Liver (tissue), 9 donors: ENCODE measurements around the gene ZKSCAN5. TPM values are rescaled to one million over a fixed set of nuclear protein-coding genes. Genes with fewer than 3 reads are reported as not detected.

Source experiments
- DNase-seq: peaks from one replicate; pipeline ENCODE4 v3.0.0-alpha.2; 2017; ENCODE audit warnings: low spot score
- H3K27ac ChIP-seq, 2 donors: one replicate each; pipeline ENCODE4 v1.7.0; 2013; ENCODE audit warnings: inconsistent platforms in 2 of 2, low read length in 2 of 2, control low read depth in 1 of 2, low read depth in 1 of 2, mild to moderate bottlenecking in 1 of 2
- H3K27me3 ChIP-seq, 4 donors: one replicate each; pipeline versions ENCODE4 v1.6.1 to v1.7.0; 2013; ENCODE audit warnings: low read length in 3 of 4, inconsistent platforms in 1 of 4, mild to moderate bottlenecking in 1 of 4, moderate library complexity in 1 of 4; ENCODE audit not compliant: control insufficient read depth in 4 of 4, insufficient read depth in 4 of 4
- H3K36me3 ChIP-seq, 4 donors: one replicate each; pipeline versions ENCODE4 v1.6.1 to v1.7.0; 2013; ENCODE audit warnings: low read length in 3 of 4, mild to moderate bottlenecking in 3 of 4, low read depth in 1 of 4, moderate library complexity in 1 of 4; ENCODE audit not compliant: control insufficient read depth in 4 of 4, insufficient read depth in 3 of 4
- H3K4me1 ChIP-seq, 4 donors: one replicate each; pipeline versions ENCODE4 v1.6.1 to v1.7.0; 2013; ENCODE audit warnings: low read length in 3 of 4, mild to moderate bottlenecking in 3 of 4, moderate library complexity in 1 of 4; ENCODE audit not compliant: control insufficient read depth in 4 of 4, insufficient read depth in 4 of 4
- H3K4me3 ChIP-seq, 3 donors: one replicate each; pipeline versions ENCODE4 v1.6.1 to v1.7.0; 2013; ENCODE audit warnings: low read length in 3 of 3, control low read depth in 1 of 3, low read depth in 1 of 3, mild to moderate bottlenecking in 1 of 3
- H3K9ac ChIP-seq, 2 donors: one replicate each; pipeline ENCODE4 v1.7.0; 2013; ENCODE audit warnings: low read length in 2 of 2, mild to moderate bottlenecking in 2 of 2, moderate library complexity in 2 of 2, control low read depth in 1 of 2, low read depth in 1 of 2
- H3K9me3 ChIP-seq, 4 donors: one replicate each; pipeline versions ENCODE4 v1.6.1 to v1.7.0; 2013; ENCODE audit warnings: low read length in 3 of 4; ENCODE audit not compliant: control insufficient read depth in 4 of 4
- ATF3 ChIP-seq: IDR thresholded peaks from 2 replicates; pipeline ENCODE4 v1.6.1; 2016; ENCODE audit warnings: antibody characterized with exemption
- EGR1 ChIP-seq, 2 donors: IDR thresholded peaks; 2 replicates each; pipeline ENCODE4 v1.6.1; 2016 to 2018; ENCODE audit warnings: antibody characterized with exemption in 2 of 2, low read depth in 2 of 2
- FOXA1 ChIP-seq: IDR thresholded peaks from 2 replicates; pipeline ENCODE4 v1.6.1; 2016; ENCODE audit warnings: antibody characterized with exemption
- FOXA2 ChIP-seq: IDR thresholded peaks from 2 replicates; pipeline ENCODE4 v1.6.1; 2016; ENCODE audit warnings: antibody characterized with exemption
- GABPA ChIP-seq, 2 donors: IDR thresholded peaks in 1 of 2; conservative IDR thresholded peaks in 1 of 2; 2 replicates each; pipeline ENCODE4 v1.6.1; 2016; ENCODE audit warnings: antibody characterized with exemption in 2 of 2, mild to moderate bottlenecking in 1 of 2, moderate library complexity in 1 of 2
- HNF4A ChIP-seq, 2 donors: conservative IDR thresholded peaks; 2 replicates each; pipeline ENCODE4 v1.6.1; 2016; ENCODE audit warnings: antibody characterized with exemption in 2 of 2, mild to moderate bottlenecking in 2 of 2
- HNF4G ChIP-seq: IDR thresholded peaks from 2 replicates; pipeline ENCODE4 v1.6.1; 2016; ENCODE audit warnings: antibody characterized with exemption
- JUND ChIP-seq, 2 donors: IDR thresholded peaks; 2 replicates each; pipeline ENCODE4 v1.6.1; 2016; ENCODE audit warnings: antibody characterized with exemption in 2 of 2
- NR2F2 ChIP-seq: IDR thresholded peaks from 2 replicates; pipeline ENCODE4 v1.6.1; 2016; ENCODE audit warnings: antibody characterized with exemption
- RAD21 ChIP-seq, 2 donors: IDR thresholded peaks; 2 replicates each; pipeline ENCODE4 v1.6.1; 2016; ENCODE audit warnings: antibody characterized with exemption in 2 of 2, mild to moderate bottlenecking in 2 of 2
- REST ChIP-seq: IDR thresholded peaks from 2 replicates; pipeline ENCODE4 v1.6.1; 2016; ENCODE audit warnings: antibody characterized with exemption, mild to moderate bottlenecking
- RXRA ChIP-seq, 2 donors: IDR thresholded peaks; 2 replicates each; pipeline ENCODE4 v1.6.1; 2017 to 2018; ENCODE audit warnings: antibody characterized with exemption in 2 of 2, mild to moderate bottlenecking in 1 of 2
- SP1 ChIP-seq: IDR thresholded peaks from 2 replicates; pipeline ENCODE4 v1.6.1; 2018; ENCODE audit warnings: antibody characterized with exemption, mild to moderate bottlenecking
- TAF1 ChIP-seq: conservative IDR thresholded peaks from 2 replicates; pipeline ENCODE4 v1.6.1; 2016; ENCODE audit warnings: antibody characterized with exemption, mild to moderate bottlenecking
- YY1 ChIP-seq: IDR thresholded peaks from 2 replicates; pipeline ENCODE4 v1.6.1; 2016; ENCODE audit warnings: antibody characterized with exemption, mild to moderate bottlenecking
- WGBS: extraction: QIAGEN DNeasy Blood & Tissue Kit; methylation state at CpG from one replicate; pipeline ENCODE4 v1.1.7; 2013; 5-methylcytosine and 5-hydroxymethylcytosine counted together
- polyA plus RNA-seq, 2 donors: library from polyadenylated mRNA; stranded (reverse) in 1 of 2; unstranded in 1 of 2; fragments of 200-250 nt in 1 of 2; fragments of >200 nt in 1 of 2; fragmentation: Nextera tagmentation in 1 of 2; extraction: Ambion mirVana in 1 of 2; gene quantifications; one replicate each; pipeline versions ENCODE4 v1.2.1 to v1.2.3, GENCODE V29; 2013 to 2015
- total RNA-seq, 2 donors: library from RNA; depleted of rRNA; stranded (reverse); fragments of >200 nt; gene quantifications; one replicate each; pipeline ENCODE4 v1.2.3, GENCODE V29; 2014
- TF ChIP-seq, protein P1 (sequence below): fragments of 150-350 bp; IDR thresholded peaks from 2 replicates; pipeline ENCODE4 v1.5.1; 2017; ENCODE audit warnings: improper control_type of control experiment, low read depth, low read length; ENCODE audit not compliant: missing input control
- TF ChIP-seq, protein P2 (sequence below): IDR thresholded peaks from 2 replicates; pipeline ENCODE4 v1.6.1; 2016; ENCODE audit warnings: antibody characterized with exemption
- donor health status: healthy.
- donor health status: healthy.
- donor health status: healthy.
- donor health status: healthy.
- donor health status: healthy.

ZKSCAN5 gene
- total and polyA plus RNA-seq, 4 donors: 1.7 to 5.4 (median 3.4) TPM

DNA sequence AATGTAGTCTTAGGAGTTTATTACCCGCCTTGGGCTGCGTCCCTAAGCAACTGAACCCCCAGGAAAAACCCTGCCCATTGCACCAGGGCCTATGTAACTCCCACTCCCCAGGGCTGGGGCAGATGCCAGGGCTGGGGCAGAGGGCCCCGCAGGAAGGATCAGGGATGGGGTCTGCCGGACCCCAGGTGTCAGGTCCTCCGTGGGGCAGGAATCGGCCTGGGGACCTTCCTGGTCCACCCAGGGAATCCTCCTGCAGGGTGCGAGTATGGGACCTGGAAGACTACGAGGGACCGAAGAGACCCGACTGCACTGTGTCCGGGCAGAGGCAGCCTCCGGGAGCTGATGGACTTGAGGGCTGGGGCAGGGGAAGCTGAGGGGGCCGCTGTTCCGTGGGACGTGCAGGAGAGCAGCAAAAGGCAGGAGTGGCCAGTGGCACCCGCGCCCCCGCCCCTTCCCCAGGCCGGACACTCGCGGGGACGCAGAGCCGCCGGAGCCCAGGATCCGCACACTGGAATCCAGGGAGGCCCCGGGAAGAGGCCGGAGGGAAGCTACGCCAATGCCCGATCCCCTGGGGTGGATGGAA lies 36.0 kb upstream of the ZKSCAN5 start:
- H3K9ac ChIP-seq: no peak overlapping the region
- 84% methylated on average over 29 of the region's 29 CpGs for WGBS
- no peak for DNase-seq

More for the DNA sequence above, 36.0 kb upstream of the ZKSCAN5 start:
- Histone ChIP-seq H3K4me1 (peaks cover 3 to 28% (median 18%) of the 10 kb centered on the region in 4 donors), H3K27ac (no peak overlapping the region), H3K27me3 (no peaks in the 10 kb centered on the region), H3K9me3 (no peaks in the 10 kb centered on the region), H3K36me3 (peaks cover 0 to 4% (median 2%) of the 10 kb centered on the region in 4 donors), H3K4me3 (no peak overlapping the region)
- no peak for TF ChIP-seq FOXA2
- TF ChIP-seq REST: no peak
- TF ChIP-seq, protein P1, sequence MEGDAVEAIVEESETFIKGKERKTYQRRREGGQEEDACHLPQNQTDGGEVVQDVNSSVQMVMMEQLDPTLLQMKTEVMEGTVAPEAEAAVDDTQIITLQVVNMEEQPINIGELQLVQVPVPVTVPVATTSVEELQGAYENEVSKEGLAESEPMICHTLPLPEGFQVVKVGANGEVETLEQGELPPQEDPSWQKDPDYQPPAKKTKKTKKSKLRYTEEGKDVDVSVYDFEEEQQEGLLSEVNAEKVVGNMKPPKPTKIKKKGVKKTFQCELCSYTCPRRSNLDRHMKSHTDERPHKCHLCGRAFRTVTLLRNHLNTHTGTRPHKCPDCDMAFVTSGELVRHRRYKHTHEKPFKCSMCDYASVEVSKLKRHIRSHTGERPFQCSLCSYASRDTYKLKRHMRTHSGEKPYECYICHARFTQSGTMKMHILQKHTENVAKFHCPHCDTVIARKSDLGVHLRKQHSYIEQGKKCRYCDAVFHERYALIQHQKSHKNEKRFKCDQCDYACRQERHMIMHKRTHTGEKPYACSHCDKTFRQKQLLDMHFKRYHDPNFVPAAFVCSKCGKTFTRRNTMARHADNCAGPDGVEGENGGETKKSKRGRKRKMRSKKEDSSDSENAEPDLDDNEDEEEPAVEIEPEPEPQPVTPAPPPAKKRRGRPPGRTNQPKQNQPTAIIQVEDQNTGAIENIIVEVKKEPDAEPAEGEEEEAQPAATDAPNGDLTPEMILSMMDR: no peak
- TF ChIP-seq NR2F2: no peak
- no peak for TF ChIP-seq HNF4G
- TF ChIP-seq, protein P2, sequence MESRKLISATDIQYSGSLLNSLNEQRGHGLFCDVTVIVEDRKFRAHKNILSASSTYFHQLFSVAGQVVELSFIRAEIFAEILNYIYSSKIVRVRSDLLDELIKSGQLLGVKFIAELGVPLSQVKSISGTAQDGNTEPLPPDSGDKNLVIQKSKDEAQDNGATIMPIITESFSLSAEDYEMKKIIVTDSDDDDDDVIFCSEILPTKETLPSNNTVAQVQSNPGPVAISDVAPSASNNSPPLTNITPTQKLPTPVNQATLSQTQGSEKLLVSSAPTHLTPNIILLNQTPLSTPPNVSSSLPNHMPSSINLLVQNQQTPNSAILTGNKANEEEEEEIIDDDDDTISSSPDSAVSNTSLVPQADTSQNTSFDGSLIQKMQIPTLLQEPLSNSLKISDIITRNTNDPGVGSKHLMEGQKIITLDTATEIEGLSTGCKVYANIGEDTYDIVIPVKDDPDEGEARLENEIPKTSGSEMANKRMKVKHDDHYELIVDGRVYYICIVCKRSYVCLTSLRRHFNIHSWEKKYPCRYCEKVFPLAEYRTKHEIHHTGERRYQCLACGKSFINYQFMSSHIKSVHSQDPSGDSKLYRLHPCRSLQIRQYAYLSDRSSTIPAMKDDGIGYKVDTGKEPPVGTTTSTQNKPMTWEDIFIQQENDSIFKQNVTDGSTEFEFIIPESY: no peak
- TF ChIP-seq EGR1 (IDR thresholded peaks at IDR 0.05; ENCODE audit: low read depth in 2 of 2): no peak
- no peak for TF ChIP-seq GABPA (IDR thresholded peaks at IDR 0.05 in 1 of 2, conservative IDR thresholded peaks at IDR 0.05 in 1 of 2)
- TF ChIP-seq RAD21 (IDR thresholded peaks at IDR 0.05): no peak
- no peak for TF ChIP-seq SP1
- no peak for TF ChIP-seq TAF1
- no peak for TF ChIP-seq JUND (IDR thresholded peaks at IDR 0.05)
- TF ChIP-seq HNF4A (conservative IDR thresholded peaks at IDR 0.05): no peak
- TF ChIP-seq YY1: no peak
- no peak for TF ChIP-seq FOXA1
- TF ChIP-seq ATF3: no peak
- no peak for TF ChIP-seq RXRA (IDR thresholded peaks at IDR 0.05)
